Epithelial cell of esophagus (primary cell): ENCODE data around the gene SLC4A11.

Source experiments
- DNase-seq: peaks from one replicate; pipeline ENCODE4 v3.0.0; 2010; ENCODE audit warnings: low read depth
- H3K4me3 ChIP-seq: 2 replicates; pipeline ENCODE4 v1.5.1; 2011; ENCODE audit warnings: mild to moderate bottlenecking, low read length, control low read depth
- CTCF ChIP-seq: IDR thresholded peaks from 2 replicates; pipeline ENCODE4 v1.5.1; 2011; ENCODE audit warnings: low read depth, mild to moderate bottlenecking, low read length, control low read depth, inconsistent platforms; ENCODE audit not compliant: insufficient read depth; ENCODE audit errors: missing control alignments

SLC4A11 gene

DNA sequence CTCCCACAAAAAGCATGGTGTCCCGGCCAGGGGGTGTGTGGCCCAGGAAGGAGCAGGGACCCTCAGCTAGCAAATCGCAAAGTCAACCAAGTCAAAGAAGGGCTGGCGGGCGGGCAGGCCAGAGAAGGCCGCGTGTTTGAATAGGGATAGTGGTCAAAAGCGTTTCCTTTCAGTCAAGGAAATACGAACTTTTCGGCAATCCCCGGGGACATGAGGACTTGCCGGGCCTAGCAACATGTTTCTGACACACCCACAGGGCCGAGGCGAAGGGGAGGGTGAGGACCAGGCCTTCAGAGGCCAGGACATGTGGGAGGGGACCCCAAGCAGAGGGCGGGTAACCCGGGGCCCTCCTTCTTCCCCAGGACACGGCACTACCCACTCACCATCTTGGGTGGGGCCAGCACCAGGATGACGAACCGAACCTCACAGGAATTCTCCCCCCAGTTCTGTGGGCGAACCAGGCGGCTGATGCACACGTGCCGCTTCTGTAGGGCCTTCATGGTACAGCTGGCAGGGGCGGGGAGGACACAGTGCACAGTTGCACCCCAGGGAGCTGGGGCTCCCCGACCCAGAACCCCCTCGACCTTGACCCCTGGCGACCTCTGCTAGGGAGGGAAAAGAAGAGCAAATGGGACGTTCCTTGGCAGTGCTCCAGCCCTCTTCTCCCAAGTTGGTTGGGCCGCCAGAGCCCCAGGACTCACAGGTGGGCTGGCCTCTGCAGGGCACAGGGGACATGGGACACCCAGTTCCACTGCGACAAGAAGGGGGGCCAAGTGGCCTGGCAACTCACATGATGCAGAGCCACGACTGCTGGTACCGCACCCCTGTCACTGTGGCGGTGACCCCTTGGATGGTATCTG, 5.6 kb downstream of the SLC4A11 start:
- no peak for DNase-seq
- TF ChIP-seq CTCF = no peak
- no peak overlapping the region for H3K4me3 ChIP-seq

DNA sequence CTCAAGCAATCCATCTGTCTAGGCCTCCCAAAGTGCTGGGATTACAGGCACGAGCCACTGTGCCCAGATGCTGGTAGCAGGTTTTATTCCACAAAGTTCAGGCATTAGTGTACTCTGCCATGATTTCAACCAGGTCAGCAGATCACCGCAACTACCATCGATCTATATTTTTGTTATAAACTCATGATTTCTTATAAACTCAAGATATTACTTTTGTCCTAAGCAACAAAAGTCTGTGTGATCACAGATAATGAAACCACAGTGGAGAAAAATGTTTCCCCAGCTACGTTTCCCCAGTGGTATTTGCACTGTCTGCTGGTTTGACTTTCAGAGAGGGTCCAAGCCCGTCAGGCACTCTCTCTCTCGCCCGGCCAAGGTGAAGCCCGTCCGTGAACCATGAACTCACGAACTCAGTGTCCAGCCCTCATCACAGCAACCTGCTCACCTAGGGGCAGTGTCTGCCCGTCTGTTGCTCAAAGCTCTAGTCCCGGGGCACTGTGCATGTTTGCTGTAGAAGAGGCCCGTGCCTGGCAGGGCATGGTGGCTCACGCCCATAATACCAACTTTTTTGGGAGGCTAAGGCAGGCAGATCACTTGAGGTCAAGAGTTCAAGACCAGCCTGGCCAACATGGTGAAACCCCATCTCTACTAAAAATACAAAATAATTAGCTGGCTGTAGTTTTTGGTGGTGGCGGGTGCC, 7.0 kb downstream of the SLC4A11 start:
- TF ChIP-seq CTCF = no peak
- H3K4me3 ChIP-seq = no peak overlapping the region
- no peak for DNase-seq

DNA sequence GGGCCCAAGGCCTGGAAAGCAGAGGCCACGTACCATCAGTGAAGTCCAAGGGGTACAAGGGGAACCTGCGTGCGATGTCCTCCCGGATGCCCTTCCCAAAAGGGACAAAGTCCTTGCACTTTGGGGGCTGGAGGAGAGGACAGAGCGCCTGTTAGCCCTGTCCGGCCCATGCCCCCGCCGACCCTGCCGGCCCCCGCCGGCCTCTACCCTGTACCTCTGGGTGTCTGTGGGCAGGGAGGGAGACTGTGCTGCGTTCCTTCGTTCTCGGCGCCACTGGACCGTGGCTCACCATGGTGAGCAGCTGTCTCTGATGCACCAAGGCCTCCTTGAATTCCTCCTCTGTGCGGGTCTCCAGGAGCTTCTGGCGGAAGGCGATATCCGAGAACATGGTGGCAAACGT, 7.9 kb downstream of the SLC4A11 start:
- DNase-seq = no peak
- TF ChIP-seq CTCF = no peak
- H3K4me3 ChIP-seq = no peak overlapping the region

- no peak for TF ChIP-seq CTCF
- H3K4me3 ChIP-seq = no peak overlapping the region
- no peak for DNase-seq
Observed at GRCh38 chr20:3229798-3230197, 9.2 kb downstream of the SLC4A11 start.

DNA sequence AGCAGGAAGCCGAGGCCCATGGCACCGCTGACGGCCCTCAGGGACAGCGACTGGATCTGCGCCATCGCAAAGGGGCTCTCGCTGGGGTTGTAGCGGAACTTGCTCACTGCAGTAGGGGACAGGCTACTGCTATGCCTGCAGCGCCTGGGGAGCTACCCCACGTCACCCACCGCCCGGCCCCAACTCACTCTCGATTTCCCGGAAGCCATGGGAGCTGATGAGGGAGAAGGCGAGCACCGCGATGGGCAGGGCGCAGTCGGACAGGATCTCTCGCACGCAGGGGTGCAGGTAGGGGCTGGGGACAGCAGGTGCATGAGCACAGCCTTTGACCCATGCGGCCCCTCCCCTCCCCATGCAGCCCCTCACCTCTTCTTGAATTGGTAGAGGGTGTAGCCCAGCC, 9.8 kb downstream of the SLC4A11 start:
- H3K4me3 ChIP-seq = no peak overlapping the region
- no peak for DNase-seq
- TF ChIP-seq CTCF = no peak

DNA sequence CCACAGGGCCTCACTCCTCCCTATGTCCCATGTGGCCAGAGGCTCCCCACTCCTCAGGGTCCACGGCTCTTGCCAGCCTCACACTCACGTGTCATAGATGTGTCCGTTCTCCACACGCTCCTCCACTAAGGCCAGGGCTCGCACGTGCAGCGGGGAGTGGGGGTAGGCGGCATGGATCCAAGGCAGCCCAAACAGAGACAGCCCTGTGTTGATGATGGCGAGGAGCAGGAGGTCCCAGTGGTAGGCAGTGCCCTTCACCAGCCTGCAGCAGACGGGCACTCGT, 10.3 kb downstream of the SLC4A11 start:
- no peak for TF ChIP-seq CTCF
- H3K4me3 ChIP-seq = no peak overlapping the region
- no peak for DNase-seq
